Activated naive CD8-positive, alpha-beta T cell treated with anti-CD3 and anti-CD28 coated beads for 36 hours (primary cell): ENCODE measurements around the gene EIF5A. TPM values are rescaled to one million over a fixed set of nuclear protein-coding genes. Genes with fewer than 3 reads are reported as not detected.

Experiments
- DNase-seq: peaks from one replicate; pipeline ENCODE4 v3.0.0; 2021
- H3K27ac Mint-ChIP-seq: one replicate; pipeline ENCODE4 v1.8.0; 2022; ENCODE audit warnings: mild to moderate bottlenecking, moderate library complexity, mixed read lengths
- H3K27me3 Mint-ChIP-seq: one replicate; pipeline ENCODE4 v1.8.0; 2022; ENCODE audit warnings: mild to moderate bottlenecking, mixed read lengths
- H3K36me3 Mint-ChIP-seq: one replicate; pipeline ENCODE4 v1.8.0; 2021; ENCODE audit warnings: mild to moderate bottlenecking, mixed read lengths
- H3K4me1 Mint-ChIP-seq: one replicate; pipeline ENCODE4 v1.8.0; 2021; ENCODE audit warnings: mixed read lengths
- H3K4me3 Mint-ChIP-seq: one replicate; pipeline ENCODE4 v1.8.0; 2022; ENCODE audit warnings: mild to moderate bottlenecking, moderate library complexity, mixed read lengths
- H3K9me3 Mint-ChIP-seq: one replicate; pipeline ENCODE4 v1.8.0; 2022; ENCODE audit warnings: mixed read lengths
- total RNA-seq, 2 experiments: library from RNA; stranded (reverse); gene quantifications; one replicate each; pipeline ENCODE4 v1.2.3, GENCODE V29; 2021

EIF5A gene
- total RNA-seq, 2 experiments from 2014 or later = 1,429 to 1,492 TPM

DNA sequence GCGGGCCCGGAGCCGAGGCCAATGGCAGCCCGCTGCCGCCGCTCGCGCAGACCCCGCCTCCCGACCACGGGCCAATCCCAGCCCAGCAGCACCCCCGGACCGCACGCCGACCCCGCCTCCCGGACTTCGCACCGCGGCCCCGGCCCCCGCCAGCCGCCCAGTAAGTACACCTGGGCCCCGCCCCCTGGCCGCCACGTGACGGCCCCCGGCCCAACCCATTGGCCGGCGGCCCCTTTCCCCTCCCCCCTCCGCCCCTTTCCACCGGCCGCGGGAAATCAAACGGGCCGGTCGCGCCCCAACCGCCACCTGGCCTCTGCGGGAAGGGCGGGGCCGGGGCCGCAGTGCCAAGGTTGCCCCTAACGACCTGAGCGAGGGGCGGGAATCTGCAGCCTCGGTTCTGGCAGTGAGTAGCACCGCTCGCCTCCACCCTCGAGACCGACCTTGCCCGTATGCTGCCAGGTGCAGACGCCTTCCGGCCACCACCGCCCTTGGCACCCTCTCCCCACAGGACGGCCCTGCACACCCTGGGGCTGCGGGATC, 12.7 kb upstream of the EIF5A start, which contains the start of gene YBX2:
Gene YBX2 (minus strand): TSS at position 26 of the 540 bp plus-strand sequence. CDS start 139 bp downstream, outside the sequence.
- DNase-seq = peak; percentile 83
- no peaks in the 10 kb centered on the region for H3K36me3 Mint-ChIP-seq

DNA sequence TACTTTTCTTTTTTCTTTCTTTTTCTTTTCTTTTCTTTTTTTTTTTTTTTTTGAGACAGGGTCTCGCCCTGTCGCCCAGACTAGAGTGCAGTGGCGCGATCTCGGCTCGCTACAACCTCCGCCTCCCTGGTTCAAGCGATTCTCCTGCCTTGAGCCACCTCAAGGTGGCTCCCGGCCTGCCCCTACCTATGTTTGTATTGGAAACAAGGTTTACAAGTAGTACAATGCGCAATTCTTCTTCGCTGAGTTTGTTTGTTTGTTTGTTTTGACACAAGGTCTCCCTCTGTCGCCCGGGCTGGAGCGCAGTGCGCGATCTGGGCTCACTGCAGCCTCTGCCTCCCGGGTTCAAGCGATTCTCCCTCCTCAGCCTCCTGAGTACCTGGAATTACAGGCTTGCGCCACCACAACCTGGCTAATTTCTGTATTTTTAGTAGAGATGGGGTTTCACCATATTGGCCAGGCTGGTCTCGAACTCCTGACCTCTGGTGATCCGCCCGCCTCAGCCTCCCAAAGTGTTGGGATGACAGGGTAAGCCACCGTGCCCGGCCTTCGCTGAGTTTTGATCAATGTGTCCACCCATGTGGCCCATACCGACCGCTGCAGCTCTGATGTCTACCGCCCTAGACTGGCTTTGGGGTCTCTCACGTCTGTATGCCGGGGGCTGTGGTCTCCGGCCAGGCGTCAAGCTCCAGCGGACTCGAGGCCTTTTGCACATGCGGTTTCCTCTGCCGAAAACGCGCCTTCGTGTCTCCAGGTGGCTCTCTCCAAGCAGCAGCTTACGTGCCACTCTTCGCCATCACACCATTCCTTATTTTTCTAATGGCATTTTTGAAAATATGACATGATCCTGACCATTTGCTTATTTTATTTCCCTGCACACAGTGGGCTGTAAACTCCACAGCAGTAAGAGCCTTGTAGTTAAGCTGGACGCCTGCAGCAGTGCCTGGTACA, 11.9 kb upstream of the EIF5A start:
- H3K27me3 Mint-ChIP-seq = peaks cover 44% of the 10 kb centered on the region
- H3K36me3 Mint-ChIP-seq = no peaks in the 10 kb centered on the region

More for the DNA sequence above, 12.7 kb upstream of the EIF5A start, which contains the start of gene YBX2:
- Mint-ChIP-seq H3K27ac (no peak within 1 kb of the TSS), H3K9me3 (no peaks in the 10 kb centered on the region), H3K27me3 (peaks cover 44% of the 10 kb centered on the region), H3K4me3 (peak within 1 kb of the TSS; percentile 69), H3K4me1 (peaks cover 13% of the 10 kb centered on the region)

DNA sequence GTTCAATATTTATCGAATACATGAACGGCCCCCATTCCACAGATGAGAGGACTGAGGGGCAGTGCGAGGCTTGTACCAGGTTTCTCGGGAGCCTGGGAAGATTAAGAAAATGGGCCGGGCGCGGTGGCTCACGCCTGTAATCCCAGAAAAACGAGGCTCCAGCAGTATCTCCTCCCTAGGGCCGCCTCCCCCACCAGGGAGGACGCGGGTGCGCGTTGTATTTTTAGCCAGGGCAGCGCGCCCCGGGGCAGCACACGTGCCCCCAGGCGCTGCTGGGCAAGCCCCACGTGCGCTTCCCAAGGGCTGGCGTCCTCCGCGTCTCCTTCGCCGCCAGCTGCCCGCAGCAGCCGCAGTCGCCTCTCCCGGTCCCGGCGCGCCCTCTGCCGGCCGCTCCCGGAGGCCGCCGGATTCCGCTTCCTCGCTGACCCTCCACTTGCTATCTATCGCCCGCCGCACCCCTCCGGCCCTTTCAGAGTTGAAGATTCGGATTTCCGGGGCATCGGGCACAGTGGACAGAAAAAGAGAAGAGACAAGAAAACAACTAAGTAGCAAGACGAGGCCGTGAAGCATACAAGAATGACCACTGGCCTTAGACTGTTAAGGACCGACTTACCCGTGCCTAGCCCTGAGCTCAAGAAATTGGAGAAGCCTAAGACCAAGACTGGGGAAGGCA, 11.1 kb upstream of the EIF5A start:
- no peaks in the 10 kb centered on the region for H3K9me3 Mint-ChIP-seq
- H3K4me1 Mint-ChIP-seq = peaks cover 13% of the 10 kb centered on the region
- DNase-seq = peak; percentile 76
- H3K27ac Mint-ChIP-seq = no peak overlapping the region
- no peaks in the 10 kb centered on the region for H3K36me3 Mint-ChIP-seq
- peaks cover 43% of the 10 kb centered on the region for H3K27me3 Mint-ChIP-seq
- peak overlapping the region; percentile 29 for H3K4me3 Mint-ChIP-seq

More for the DNA sequence above, 11.9 kb upstream of the EIF5A start:
- DNase-seq = no peak
- H3K4me3 Mint-ChIP-seq = peak overlapping the region; percentile 69
- H3K4me1 Mint-ChIP-seq = peaks cover 13% of the 10 kb centered on the region
- H3K27ac Mint-ChIP-seq = no peak overlapping the region
- no peaks in the 10 kb centered on the region for H3K9me3 Mint-ChIP-seq

DNA sequence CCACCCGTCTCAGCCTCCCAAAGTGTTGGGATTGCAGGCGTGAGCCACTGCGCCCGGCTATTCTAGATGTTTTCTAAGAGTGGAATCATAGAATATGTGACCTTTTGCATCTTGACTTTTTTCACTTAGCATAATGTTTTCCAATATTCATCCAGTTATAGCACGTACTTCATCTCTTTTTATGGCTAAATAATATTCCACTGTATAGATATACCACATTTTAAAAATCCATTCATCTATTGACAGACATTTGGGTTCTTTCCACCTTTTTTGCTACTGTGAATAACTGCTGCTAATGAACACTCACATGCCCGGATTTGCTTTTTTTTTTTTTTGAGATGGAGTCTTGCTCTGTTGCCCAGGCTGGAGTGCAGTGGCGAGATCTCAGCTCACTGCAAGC, 3.2 kb upstream of the EIF5A start:
- Mint-ChIP-seq H3K4me1 (peaks cover 10% of the 10 kb centered on the region), H3K36me3 (peaks cover 15% of the 10 kb centered on the region), H3K9me3 (no peaks in the 10 kb centered on the region), H3K4me3 (no peak overlapping the region), H3K27ac (no peak overlapping the region), H3K27me3 (peaks cover 11% of the 10 kb centered on the region)
- no peak for DNase-seq

DNA sequence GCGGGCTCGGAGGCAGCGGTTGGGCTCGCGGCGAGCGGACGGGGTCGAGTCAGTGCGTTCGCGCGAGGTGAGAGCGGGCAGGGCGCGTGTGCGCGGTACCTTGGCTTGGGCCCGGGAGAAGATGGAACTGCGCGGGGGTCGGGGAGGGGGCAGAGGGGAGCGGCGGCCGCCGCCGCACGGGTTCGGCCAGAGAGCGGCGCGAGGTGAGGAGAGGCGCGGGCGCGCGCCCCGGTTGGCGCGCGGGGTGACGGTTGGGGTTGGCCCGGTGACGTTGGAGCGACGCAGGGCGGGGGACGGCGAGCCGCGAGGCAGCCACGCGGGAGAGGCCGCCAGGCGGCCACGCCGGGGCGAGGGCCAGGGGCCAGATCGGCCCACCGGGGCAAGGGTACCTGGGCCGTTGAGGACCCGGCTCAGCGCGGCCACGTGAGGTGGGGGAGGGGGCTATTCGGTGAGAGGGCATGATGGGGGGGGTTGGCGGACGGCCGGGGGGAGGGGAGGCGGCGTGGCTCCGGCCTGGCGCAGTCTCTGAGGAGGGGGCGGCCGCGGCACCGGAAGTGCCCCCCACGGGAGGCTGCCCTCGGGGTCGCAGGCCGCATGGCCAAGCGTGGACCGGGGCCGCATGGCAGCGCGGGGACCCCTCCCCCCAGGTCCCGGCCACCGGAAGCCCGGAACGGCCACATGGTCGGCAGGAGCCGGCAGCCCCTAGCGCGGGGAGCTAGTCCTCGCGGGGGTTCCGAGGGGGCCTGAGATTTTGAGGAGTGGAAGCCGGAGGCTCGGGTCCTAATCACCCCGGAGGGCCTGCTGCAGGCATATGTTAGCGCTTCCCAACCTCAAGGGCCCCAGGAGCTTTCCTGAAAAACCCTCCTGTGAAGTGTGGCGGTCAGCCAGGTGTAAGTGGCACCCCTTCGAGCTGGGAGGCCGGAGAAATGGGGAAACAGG, 527 bp downstream of the EIF5A start:
- peaks cover 51% of the 10 kb centered on the region for H3K36me3 Mint-ChIP-seq
- H3K27me3 Mint-ChIP-seq = peaks cover 11% of the 10 kb centered on the region
- no peaks in the 10 kb centered on the region for H3K9me3 Mint-ChIP-seq
- DNase-seq = peak; percentile 60
- peak overlapping the region; percentile 99 for H3K27ac Mint-ChIP-seq
- H3K4me3 Mint-ChIP-seq = peak overlapping the region; percentile 91
- peaks cover 43% of the 10 kb centered on the region for H3K4me1 Mint-ChIP-seq

DNA sequence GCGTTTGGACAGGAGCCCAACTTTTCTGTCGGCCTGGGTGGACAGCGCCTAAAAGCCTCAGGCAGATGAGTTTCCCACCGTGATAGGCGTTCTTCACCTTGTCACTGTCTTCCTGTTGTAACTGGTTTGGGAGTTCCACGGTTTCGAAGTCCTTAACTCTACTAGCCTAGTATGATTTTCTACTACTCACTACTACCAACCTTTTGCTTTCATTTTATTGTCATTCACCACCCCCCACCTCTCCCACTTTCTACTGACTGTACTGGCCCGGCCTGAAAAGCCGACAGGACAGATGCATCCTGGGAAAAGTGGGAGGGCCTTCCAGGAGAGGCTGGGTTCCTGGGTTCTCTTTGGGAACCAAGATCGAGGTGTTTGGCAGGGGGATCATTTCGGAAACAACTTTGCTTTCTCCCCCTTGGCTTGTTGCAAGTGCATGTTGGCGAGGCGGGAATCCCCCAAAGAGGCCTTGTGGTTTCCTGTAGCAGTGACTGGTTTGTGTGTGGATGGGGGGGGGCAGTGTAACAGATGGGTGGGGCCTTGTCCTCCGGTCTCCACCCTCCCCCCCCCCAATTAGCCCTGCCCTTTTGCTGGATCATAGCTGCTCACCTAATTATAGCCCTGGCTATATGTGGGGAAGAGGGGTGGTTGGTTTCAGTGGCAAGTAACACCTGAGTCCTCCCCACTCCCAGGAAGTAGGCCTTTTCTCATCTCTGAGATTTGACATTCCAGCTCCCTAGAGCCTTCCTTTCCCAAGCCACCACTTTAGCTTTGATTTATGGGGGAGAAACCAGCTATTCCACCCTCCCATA, 1.4 kb downstream of the EIF5A start:
- no peaks in the 10 kb centered on the region for H3K9me3 Mint-ChIP-seq
- H3K27ac Mint-ChIP-seq = peak overlapping the region; percentile 98
- peaks cover 11% of the 10 kb centered on the region for H3K27me3 Mint-ChIP-seq
- DNase-seq = peak; percentile 82
- peaks cover 55% of the 10 kb centered on the region for H3K36me3 Mint-ChIP-seq
- peaks cover 51% of the 10 kb centered on the region for H3K4me1 Mint-ChIP-seq
- peak overlapping the region; percentile 88 for H3K4me3 Mint-ChIP-seq

DNA sequence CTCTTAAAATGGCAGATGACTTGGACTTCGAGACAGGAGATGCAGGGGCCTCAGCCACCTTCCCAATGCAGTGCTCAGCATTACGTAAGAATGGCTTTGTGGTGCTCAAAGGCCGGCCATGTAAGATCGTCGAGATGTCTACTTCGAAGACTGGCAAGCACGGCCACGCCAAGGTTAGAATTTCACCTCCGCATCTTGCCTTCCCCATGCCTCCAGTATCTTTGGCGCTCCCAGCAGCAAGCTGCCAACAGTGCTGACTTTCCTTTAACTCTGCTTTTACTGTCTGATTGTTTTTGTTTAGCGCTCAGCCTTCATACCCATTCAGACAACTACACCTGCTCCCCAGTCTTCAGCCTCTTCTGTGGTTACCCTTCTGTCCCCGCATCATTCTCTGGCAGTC, 2.2 kb downstream of the EIF5A start:
- peaks cover 55% of the 10 kb centered on the region for H3K4me1 Mint-ChIP-seq
- H3K4me3 Mint-ChIP-seq = peak overlapping the region; percentile 88
- H3K36me3 Mint-ChIP-seq = peaks cover 55% of the 10 kb centered on the region
- peaks cover 11% of the 10 kb centered on the region for H3K27me3 Mint-ChIP-seq
- DNase-seq = no peak
- H3K27ac Mint-ChIP-seq = peak overlapping the region; percentile 98
- no peaks in the 10 kb centered on the region for H3K9me3 Mint-ChIP-seq

DNA sequence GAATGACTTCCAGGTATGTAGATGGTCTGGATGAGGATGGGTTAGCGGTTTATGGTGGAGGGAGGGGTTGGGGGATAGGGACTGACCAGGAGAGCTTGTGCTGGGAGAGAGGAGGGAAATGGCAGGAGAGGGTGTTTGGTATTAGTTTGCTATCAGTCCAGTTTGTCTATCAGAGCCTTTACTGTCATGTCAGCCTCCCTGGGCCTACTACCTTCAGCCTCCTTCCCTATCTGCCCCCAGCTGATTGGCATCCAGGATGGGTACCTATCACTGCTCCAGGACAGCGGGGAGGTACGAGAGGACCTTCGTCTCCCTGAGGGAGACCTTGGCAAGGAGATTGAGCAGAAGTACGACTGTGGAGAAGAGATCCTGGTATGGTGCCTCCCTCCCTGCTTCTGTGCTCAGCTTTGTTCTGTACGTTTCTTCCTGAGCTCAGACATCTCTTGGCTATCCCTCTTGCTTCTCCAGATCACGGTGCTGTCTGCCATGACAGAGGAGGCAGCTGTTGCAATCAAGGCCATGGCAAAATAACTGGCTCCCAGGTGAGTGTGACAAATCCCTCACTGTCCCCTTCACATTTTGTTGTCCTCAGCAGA, 3.8 kb downstream of the EIF5A start:
- Mint-ChIP-seq H3K9me3 (no peaks in the 10 kb centered on the region), H3K4me3 (peak overlapping the region; percentile 88), H3K4me1 (peaks cover 57% of the 10 kb centered on the region), H3K36me3 (peaks cover 59% of the 10 kb centered on the region), H3K27me3 (peaks cover 11% of the 10 kb centered on the region), H3K27ac (peak overlapping the region; percentile 98)
- DNase-seq = no peak

DNA sequence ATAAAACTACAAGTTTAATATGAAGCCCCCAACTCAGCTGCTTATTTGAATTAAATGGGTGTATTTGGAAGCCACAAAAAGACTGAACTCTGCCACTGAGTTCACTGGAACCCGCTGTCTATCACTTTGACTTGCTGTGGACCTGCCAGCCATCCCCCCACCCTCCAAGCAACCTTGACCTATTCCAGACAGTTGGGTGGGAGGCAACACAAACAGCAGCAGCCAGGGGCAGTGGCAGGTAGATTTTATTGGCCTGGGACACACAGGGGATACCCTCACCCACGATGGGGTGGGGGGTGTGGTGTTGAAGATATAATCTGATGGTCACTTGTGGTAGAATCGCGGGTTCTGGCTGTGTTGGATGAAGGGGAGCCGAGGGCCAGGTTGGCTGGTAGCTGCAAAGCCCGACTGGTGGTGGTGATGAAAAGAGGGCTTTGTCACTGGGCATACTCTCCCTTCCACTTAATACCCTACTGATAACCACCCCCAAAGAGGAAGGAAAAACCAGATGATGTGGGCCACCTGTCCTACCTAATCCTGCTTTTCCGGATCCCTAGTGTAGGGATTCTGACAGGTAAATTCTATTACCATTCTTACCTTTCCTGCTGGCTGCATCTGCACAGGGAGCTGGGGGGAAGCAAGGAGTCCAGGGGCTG, 5.1 kb downstream of the EIF5A start:
- Mint-ChIP-seq H3K27ac (peak overlapping the region; percentile 75), H3K4me3 (peak overlapping the region; percentile 90), H3K9me3 (no peaks in the 10 kb centered on the region), H3K27me3 (peaks cover 5% of the 10 kb centered on the region), H3K36me3 (peaks cover 59% of the 10 kb centered on the region), H3K4me1 (peaks cover 54% of the 10 kb centered on the region)
- no peak for DNase-seq

DNA sequence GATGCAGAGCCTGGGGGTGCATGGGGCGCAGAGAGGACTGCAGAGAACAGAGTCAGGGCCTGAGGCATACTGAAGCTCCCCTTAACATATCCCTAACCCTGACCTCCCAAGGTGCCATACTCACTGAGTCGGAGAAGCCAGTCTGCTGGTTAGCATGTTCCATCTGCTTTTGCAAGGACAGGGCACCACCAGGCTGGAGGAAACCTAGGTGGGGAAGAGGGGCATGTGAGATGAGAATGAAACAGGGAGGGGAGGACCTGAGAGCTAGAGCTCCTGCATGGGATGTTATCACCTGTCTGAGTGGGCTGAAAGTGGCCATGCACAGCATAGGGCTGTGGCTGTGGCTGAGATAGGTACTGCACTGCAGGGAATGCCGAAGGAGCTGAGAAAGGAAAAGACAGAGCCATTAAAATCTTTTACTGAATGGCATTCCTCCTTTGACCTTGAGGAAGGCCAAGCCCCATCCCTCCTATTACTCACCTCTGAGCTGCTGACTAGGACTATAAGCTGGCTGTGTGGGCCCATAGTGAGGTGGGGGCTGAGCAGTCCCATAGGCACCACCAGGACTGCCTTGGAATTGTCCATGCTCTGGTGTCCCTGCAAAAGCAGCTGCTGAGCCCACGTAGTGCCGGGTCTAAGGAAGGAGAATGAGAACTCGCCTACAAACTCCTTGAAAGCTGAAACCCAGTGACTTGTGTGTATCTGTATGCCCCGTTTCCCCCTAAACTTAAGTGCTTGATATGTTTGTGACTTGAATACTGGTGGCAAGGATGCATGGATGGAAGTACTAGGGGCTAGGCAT, 5.9 kb downstream of the EIF5A start:
- H3K36me3 Mint-ChIP-seq = peaks cover 59% of the 10 kb centered on the region
- peak overlapping the region; percentile 90 for H3K4me3 Mint-ChIP-seq
- H3K9me3 Mint-ChIP-seq = no peaks in the 10 kb centered on the region
- peaks cover 54% of the 10 kb centered on the region for H3K4me1 Mint-ChIP-seq
- peak overlapping the region; percentile 75 for H3K27ac Mint-ChIP-seq
- H3K27me3 Mint-ChIP-seq = peaks cover 4% of the 10 kb centered on the region
- no peak for DNase-seq

DNA sequence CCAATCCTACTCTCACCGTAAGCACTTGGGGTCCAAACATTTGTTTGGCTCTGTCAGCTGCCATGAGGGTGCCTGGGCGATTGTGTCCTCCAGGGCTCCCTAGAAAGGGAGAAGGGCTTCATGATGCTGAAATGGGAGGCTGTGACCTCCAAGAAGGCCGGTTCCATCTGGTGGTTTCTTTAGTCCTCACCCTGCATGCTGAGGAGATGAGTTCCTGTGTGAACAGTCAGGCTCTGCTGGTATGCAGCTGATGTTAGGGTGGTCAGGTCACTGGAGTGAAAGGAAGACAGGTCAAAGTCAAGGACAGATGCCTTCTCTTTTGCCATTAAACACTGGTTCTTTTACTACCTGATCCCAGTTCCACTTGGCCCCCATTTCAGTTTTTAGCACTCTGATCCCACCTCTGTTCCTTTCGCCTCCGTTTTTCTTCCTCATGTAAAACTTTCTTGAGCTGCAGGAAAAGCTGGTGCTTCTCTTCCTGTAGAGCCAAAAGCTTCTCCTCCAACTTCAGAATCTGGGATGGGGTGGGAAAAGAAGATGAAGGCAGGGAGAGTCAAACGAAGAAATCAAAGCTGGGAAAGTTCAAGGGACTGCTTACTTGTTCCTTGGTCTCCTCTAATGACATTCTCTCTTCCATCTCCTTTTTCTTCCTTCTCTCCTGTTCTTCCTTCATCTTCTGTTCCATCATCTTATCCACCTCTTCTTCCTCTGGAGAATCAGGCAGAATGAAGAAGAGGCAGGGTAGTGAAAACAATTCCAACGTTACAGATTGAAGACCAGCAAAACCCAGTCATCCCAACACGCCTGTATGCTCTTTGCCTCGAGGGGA, 6.7 kb downstream of the EIF5A start:
- H3K27ac Mint-ChIP-seq = peak overlapping the region; percentile 75
- DNase-seq = no peak
- H3K4me3 Mint-ChIP-seq = peak overlapping the region; percentile 90
- H3K36me3 Mint-ChIP-seq = peaks cover 51% of the 10 kb centered on the region
- H3K9me3 Mint-ChIP-seq = no peaks in the 10 kb centered on the region
- peaks cover 50% of the 10 kb centered on the region for H3K4me1 Mint-ChIP-seq
- no peaks in the 10 kb centered on the region for H3K27me3 Mint-ChIP-seq
